Chondrocyte (in vitro differentiated cells): ENCODE results near the gene AXIN1. TPM values are rescaled to one million over a fixed set of nuclear protein-coding genes. Genes with fewer than 3 reads are reported as not detected.

Experiments used
- DNase-seq: peaks from one replicate; pipeline ENCODE4 v3.0.0; 2021; ENCODE audit warnings: mixed read lengths, low spot score
- H3K27ac Mint-ChIP-seq: one replicate; pipeline ENCODE4 v1.8.0; 2021; ENCODE audit warnings: mild to moderate bottlenecking, moderate library complexity, mixed read lengths; ENCODE audit not compliant: unreplicated experiment
- H3K27me3 Mint-ChIP-seq: 2 replicates; pipeline ENCODE4 v1.8.0; 2021; ENCODE audit warnings: low read depth, mixed read lengths
- H3K36me3 Mint-ChIP-seq: 2 replicates; pipeline ENCODE4 v1.8.0; 2021; ENCODE audit warnings: low read depth, mixed read lengths
- H3K4me1 Mint-ChIP-seq: 2 replicates; pipeline ENCODE4 v1.8.0; 2021; ENCODE audit warnings: low read depth, mild to moderate bottlenecking, mixed read lengths
- H3K4me3 Mint-ChIP-seq: one replicate; pipeline ENCODE4 v1.8.0; 2021; ENCODE audit warnings: mild to moderate bottlenecking, moderate library complexity, mixed read lengths; ENCODE audit not compliant: unreplicated experiment
- H3K9me3 Mint-ChIP-seq: 2 replicates; pipeline ENCODE4 v1.8.0; 2021; ENCODE audit warnings: low read depth, mixed read lengths
- CTCF ChIP-seq: fragments of 200-600 bp; sonication (generic); IDR thresholded peaks from 2 replicates; pipeline ENCODE4 v1.5.0; 2021; ENCODE audit warnings: antibody characterized with exemption, mild to moderate bottlenecking, moderate library complexity
- total RNA-seq: library from RNA; stranded (reverse); gene quantifications from 3 replicates; pipeline ENCODE4 v1.2.1, GENCODE V29; 2021

AXIN1 gene
- total RNA-seq, 1 donor from 2014 or later: 27.2 TPM

- H3K4me1 Mint-ChIP-seq: no peaks in the 10 kb centered on the region
- no peak for DNase-seq
- no peaks in the 10 kb centered on the region for H3K27me3 Mint-ChIP-seq
- no peaks in the 10 kb centered on the region for H3K9me3 Mint-ChIP-seq
- H3K4me3 Mint-ChIP-seq: no peak overlapping the region
- no peak for TF ChIP-seq CTCF
- no peak overlapping the region for H3K27ac Mint-ChIP-seq
- H3K36me3 Mint-ChIP-seq: peaks cover 4% of the 10 kb centered on the region
Observed at GRCh38 chr16:317583-317982, 34.9 kb downstream of the AXIN1 start.

GRCh38 chr16:316741-317464 is 35.6 kb downstream of the AXIN1 start:
- no peaks in the 10 kb centered on the region for H3K4me1 Mint-ChIP-seq
- no peaks in the 10 kb centered on the region for H3K27me3 Mint-ChIP-seq
- DNase-seq: no peak
- no peak overlapping the region for H3K27ac Mint-ChIP-seq
- no peaks in the 10 kb centered on the region for H3K9me3 Mint-ChIP-seq
- TF ChIP-seq CTCF: no peak
- H3K36me3 Mint-ChIP-seq: peaks cover 4% of the 10 kb centered on the region
- no peak overlapping the region for H3K4me3 Mint-ChIP-seq

- Mint-ChIP-seq H3K9me3 (no peaks in the 10 kb centered on the region), H3K36me3 (peaks cover 4% of the 10 kb centered on the region), H3K4me3 (no peak overlapping the region), H3K4me1 (no peaks in the 10 kb centered on the region), H3K27me3 (no peaks in the 10 kb centered on the region), H3K27ac (no peak overlapping the region)
- no peak for TF ChIP-seq CTCF
- DNase-seq: no peak
Observed at GRCh38 chr16:314795-315299, 37.7 kb downstream of the AXIN1 start.

- Mint-ChIP-seq H3K9me3 (no peaks in the 10 kb centered on the region), H3K4me1 (no peaks in the 10 kb centered on the region), H3K36me3 (peaks cover 4% of the 10 kb centered on the region), H3K27ac (no peak overlapping the region), H3K4me3 (no peak overlapping the region), H3K27me3 (no peaks in the 10 kb centered on the region)
- TF ChIP-seq CTCF: no peak
- no peak for DNase-seq
Observed at GRCh38 chr16:314351-314750, 38.2 kb downstream of the AXIN1 start.

GRCh38 chr16:311725-312124 is 40.8 kb downstream of the AXIN1 start:
- DNase-seq: no peak
- no peaks in the 10 kb centered on the region for H3K27me3 Mint-ChIP-seq
- H3K4me3 Mint-ChIP-seq: no peak overlapping the region
- peaks cover 5% of the 10 kb centered on the region for H3K36me3 Mint-ChIP-seq
- TF ChIP-seq CTCF: no peak
- no peak overlapping the region for H3K27ac Mint-ChIP-seq
- H3K9me3 Mint-ChIP-seq: no peaks in the 10 kb centered on the region
- H3K4me1 Mint-ChIP-seq: no peaks in the 10 kb centered on the region
